ENCODE data around the gene KCNAB1. TPM values are rescaled to one million over a fixed set of nuclear protein-coding genes. Genes with fewer than 3 reads are reported as not detected.
"Not testable (repeated sequence)": the region's sequence is repeated elsewhere in the genome, so short reads cannot be mapped to it uniquely, and the experiment has no call there.

The KCNAB1 gene
- total RNA-seq, 1 experiment from 2014 or later: 1.0 TPM

- TF ChIP-seq RELA (CRISPR knock-in tag; IDR thresholded peaks at IDR 0.05; ENCODE audit: borderline replicate concordance) (no peak), ATF1 (CRISPR knock-in tag; IDR thresholded peaks at IDR 0.05) (no peak), TEAD4 (CRISPR knock-in tag; IDR thresholded peaks at IDR 0.05) (no peak), NR1H2 (CRISPR knock-in tag; IDR thresholded peaks at IDR 0.05) (no peak)
These were observed 438.0 kb downstream of the KCNAB1 start (continued) for GRCh38 chr3:156558389-156558788.

DNA sequence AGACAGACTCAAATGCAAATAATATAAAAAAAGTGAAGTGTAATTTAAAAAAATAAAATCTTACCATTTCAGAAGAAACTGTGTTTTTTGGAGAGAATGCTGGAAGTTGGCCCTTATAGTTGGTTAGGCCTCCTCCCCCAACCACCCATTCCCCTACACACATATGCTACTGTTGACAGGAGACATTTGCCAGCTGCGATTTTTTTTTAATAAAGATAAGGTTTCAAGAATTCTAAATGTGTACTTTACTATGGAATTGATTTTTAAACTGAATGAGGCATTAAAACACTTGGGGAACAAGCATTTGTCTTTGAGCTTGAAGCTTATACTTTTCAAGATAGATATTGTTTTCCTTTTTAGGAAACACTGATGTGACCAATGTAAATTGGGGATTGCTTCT lies 438.9 kb downstream of the KCNAB1 start:
- ATAC-seq: no peak
- DNase-seq (ENCODE audit: low spot score): no peak
- no peaks in the 10 kb centered on the region for H3K27me3 Mint-ChIP-seq (ENCODE audit: low read depth)
- H3K4me3 Mint-ChIP-seq: no peak overlapping the region
- H3K4me1 Mint-ChIP-seq: peaks cover 6% of the 10 kb centered on the region; the same call in 1 of the 2 replicates
- H3K9me3 Mint-ChIP-seq: no peaks in the 10 kb centered on the region
- no peaks in the 10 kb centered on the region for H3K36me3 Mint-ChIP-seq
- ChIA-PET CTCF (no interaction called here), POLR2A (no interaction called here)
- TF ChIP-seq NR1H2 (CRISPR knock-in tag; IDR thresholded peaks at IDR 0.05) (no peak), CBFB (CRISPR knock-in tag; IDR thresholded peaks at IDR 0.05; ENCODE audit: low read depth) (no peak), NFATC4 (CRISPR knock-in tag; IDR thresholded peaks at IDR 0.05) (no peak), PRRX2 (CRISPR knock-in tag; IDR thresholded peaks at IDR 0.05) (no peak), IRF2 (CRISPR knock-in tag; IDR thresholded peaks at IDR 0.05; ENCODE audit: borderline replicate concordance, low read depth) (no peak), ZBTB21 (CRISPR knock-in tag; IDR thresholded peaks at IDR 0.05; ENCODE audit: borderline replicate concordance) (no peak)
- TF ChIP-seq, protein P1, sequence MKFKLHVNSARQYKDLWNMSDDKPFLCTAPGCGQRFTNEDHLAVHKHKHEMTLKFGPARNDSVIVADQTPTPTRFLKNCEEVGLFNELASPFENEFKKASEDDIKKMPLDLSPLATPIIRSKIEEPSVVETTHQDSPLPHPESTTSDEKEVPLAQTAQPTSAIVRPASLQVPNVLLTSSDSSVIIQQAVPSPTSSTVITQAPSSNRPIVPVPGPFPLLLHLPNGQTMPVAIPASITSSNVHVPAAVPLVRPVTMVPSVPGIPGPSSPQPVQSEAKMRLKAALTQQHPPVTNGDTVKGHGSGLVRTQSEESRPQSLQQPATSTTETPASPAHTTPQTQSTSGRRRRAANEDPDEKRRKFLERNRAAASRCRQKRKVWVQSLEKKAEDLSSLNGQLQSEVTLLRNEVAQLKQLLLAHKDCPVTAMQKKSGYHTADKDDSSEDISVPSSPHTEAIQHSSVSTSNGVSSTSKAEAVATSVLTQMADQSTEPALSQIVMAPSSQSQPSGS (CRISPR knock-in tag; IDR thresholded peaks at IDR 0.05; ENCODE audit: borderline replicate concordance, low read depth): no peak
- H3K27ac Mint-ChIP-seq: no peak overlapping the region

- Mint-ChIP-seq H3K36me3 (no peaks in the 10 kb centered on the region), H3K4me1 (0 out of 2 replicates have a peak, but pooled peaks cover 3% of the 10 kb centered on the region), H3K27ac (no peak overlapping the region), H3K4me3 (no peak overlapping the region), H3K9me3 (peaks cover under 1% of the 10 kb centered on the region; the same call in 1 of the 2 replicates), H3K27me3 (ENCODE audit: low read depth) (no peaks in the 10 kb centered on the region)
- ChIA-PET CTCF (no interaction called here), POLR2A (no interaction called here)
- ATAC-seq (no peak), DNase-seq (ENCODE audit: low spot score) (no peak)
- TF ChIP-seq IRF2 (CRISPR knock-in tag; IDR thresholded peaks at IDR 0.05; ENCODE audit: borderline replicate concordance, low read depth) (no peak), NFYB (CRISPR knock-in tag; conservative IDR thresholded peaks at IDR 0.05; ENCODE audit: low read depth) (no peak), ZNF317 (CRISPR knock-in tag; IDR thresholded peaks at IDR 0.05; ENCODE audit: borderline replicate concordance, low read depth) (no peak), MXD4 (CRISPR knock-in tag; IDR thresholded peaks at IDR 0.05; ENCODE audit: borderline replicate concordance) (no peak), ZNF219 (CRISPR knock-in tag; IDR thresholded peaks at IDR 0.05; ENCODE audit: borderline replicate concordance) (no peak), SP1 (CRISPR knock-in tag; conservative IDR thresholded peaks at IDR 0.05) (no peak)
- TF ChIP-seq, protein P2, sequence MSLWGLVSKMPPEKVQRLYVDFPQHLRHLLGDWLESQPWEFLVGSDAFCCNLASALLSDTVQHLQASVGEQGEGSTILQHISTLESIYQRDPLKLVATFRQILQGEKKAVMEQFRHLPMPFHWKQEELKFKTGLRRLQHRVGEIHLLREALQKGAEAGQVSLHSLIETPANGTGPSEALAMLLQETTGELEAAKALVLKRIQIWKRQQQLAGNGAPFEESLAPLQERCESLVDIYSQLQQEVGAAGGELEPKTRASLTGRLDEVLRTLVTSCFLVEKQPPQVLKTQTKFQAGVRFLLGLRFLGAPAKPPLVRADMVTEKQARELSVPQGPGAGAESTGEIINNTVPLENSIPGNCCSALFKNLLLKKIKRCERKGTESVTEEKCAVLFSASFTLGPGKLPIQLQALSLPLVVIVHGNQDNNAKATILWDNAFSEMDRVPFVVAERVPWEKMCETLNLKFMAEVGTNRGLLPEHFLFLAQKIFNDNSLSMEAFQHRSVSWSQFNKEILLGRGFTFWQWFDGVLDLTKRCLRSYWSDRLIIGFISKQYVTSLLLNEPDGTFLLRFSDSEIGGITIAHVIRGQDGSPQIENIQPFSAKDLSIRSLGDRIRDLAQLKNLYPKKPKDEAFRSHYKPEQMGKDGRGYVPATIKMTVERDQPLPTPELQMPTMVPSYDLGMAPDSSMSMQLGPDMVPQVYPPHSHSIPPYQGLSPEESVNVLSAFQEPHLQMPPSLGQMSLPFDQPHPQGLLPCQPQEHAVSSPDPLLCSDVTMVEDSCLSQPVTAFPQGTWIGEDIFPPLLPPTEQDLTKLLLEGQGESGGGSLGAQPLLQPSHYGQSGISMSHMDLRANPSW (CRISPR knock-in tag; conservative IDR thresholded peaks at IDR 0.05; ENCODE audit: low read depth): no peak
- TF ChIP-seq, protein P3, sequence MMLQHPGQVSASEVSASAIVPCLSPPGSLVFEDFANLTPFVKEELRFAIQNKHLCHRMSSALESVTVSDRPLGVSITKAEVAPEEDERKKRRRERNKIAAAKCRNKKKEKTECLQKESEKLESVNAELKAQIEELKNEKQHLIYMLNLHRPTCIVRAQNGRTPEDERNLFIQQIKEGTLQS (CRISPR knock-in tag; conservative IDR thresholded peaks at IDR 0.05): no peak
These were observed 441.2 kb downstream of the KCNAB1 start for GRCh38 chr3:156561533-156561932.

- DNase-seq (ENCODE audit: low spot score); H3K36me3 Mint-ChIP-seq; CTCF ChIA-PET; POLR2A ChIA-PET; H3K27me3 Mint-ChIP-seq (ENCODE audit: low read depth); ATAC-seq; H3K4me1 Mint-ChIP-seq; H3K27ac Mint-ChIP-seq; H3K4me3 Mint-ChIP-seq: not testable (repeated sequence)
- H3K9me3 Mint-ChIP-seq: peaks cover 10% of the 10 kb centered on the region
These were observed 442.1 kb downstream of the KCNAB1 start for GRCh38 chr3:156562486-156562885.

All from WTC11 (cell line).